Hematopoietic multipotent progenitor cell (in vitro differentiated cells): ENCODE data around the gene KLHL24. TPM values are rescaled to one million over a fixed set of nuclear protein-coding genes. Genes with fewer than 3 reads are reported as not detected.
"Not testable (repeated sequence)": the region's sequence is repeated elsewhere in the genome, so short reads cannot be mapped to it uniquely, and the experiment has no call there.

Experiments
- DNase-seq, 3 donors: peaks; one replicate each; pipeline ENCODE4 v3.0.0-alpha.2; 2011 to 2015; ENCODE audit warnings: low read depth in 2 of 3, low spot score in 2 of 3
- total RNA-seq: library from RNA; depleted of rRNA; stranded (reverse); fragments of >200 nt; gene quantifications from one replicate; pipeline ENCODE4 v1.2.3, GENCODE V29; 2012

The KLHL24 gene, protein sequence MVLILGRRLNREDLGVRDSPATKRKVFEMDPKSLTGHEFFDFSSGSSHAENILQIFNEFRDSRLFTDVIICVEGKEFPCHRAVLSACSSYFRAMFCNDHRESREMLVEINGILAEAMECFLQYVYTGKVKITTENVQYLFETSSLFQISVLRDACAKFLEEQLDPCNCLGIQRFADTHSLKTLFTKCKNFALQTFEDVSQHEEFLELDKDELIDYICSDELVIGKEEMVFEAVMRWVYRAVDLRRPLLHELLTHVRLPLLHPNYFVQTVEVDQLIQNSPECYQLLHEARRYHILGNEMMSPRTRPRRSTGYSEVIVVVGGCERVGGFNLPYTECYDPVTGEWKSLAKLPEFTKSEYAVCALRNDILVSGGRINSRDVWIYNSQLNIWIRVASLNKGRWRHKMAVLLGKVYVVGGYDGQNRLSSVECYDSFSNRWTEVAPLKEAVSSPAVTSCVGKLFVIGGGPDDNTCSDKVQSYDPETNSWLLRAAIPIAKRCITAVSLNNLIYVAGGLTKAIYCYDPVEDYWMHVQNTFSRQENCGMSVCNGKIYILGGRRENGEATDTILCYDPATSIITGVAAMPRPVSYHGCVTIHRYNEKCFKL
- total RNA-seq, result 65.2 TPM

DNA sequence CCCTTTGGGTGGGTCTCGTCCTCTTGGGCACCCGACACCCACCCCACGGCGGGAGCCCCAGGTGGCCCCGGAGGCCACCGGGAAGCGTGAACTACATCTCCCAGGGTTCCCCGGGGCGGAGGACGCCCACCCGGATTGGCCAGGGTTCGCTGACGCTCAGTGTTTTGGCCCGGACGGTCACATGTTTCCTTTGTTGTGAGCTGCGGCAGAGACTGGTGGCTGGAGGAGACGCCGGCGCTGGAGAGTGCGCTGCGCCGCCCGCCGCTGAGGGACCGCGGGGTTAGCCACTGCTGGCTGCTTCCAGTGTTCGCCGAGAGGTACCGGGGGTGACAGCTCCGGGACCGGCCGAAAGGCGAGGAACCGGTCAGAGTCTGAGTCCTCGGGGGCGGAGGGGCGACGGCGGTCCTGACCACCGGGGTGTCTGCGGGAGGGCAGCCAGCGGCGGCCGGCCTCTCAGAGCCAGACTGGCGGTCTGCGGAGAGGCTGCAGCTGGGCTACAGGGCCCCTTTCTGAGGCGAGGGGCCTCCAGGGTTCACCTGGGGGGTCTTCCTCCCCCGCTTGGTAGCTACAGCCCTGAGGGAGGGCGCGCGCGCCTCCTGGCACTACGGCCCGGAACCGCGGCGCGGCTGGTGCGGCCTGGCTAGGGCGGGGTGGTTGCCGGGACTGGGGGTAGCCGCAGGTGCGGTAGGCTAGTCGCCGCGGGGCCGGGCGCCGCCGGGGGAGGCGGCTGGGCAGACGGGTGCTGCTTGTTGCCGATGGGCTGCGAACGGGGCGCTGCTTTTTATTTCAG is at the start of gene KLHL24:
TSS of gene KLHL24 (plus strand) at position 193 of the 790 bp plus-strand sequence. CDS start 14,734 bp downstream, outside the sequence.
- peak; percentile 70 to 94 (median 88) for DNase-seq

DNA sequence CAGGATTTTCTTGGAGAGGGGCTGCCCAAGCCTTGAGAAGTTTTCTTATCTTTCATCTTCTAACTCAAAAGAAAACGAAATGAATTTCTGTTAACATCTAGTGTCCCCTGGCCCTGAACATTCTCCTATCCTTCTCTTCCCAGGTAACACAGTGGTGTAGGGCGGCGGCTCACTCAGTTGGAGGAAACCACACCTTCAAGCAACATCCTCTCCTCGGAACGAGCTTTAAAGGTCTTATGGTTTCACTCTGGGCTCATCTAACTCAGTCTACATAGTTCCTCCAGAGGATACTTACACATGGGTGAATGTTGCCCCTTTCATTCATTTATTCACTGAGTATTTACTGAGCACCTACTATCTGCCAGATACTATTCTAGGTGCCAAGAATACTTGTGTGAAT is 48.9 kb upstream of the KLHL24 start:
- DNase-seq, result no peak

DNA sequence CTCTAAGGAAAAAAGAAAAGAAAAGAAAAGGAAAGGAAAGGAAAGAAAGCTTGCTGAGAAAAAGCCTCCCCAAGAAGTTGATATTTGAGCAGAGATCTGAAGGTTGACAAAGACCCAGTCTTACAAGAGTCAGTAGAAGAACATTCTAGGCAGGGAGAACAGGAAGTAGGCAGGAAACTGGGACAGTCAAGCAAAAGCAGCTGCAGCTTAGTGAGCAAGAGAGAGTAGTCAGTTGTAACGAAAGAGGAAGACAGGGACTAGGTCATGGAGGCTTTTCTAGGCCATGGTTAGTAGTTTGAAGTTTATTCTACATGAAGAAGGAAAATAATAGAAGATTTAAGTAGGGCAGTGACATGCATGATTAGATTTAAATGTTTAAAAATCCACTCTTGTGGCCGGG is 48.1 kb upstream of the KLHL24 start:
- peak in 1 of 3 donors; percentile 71 for DNase-seq

DNA sequence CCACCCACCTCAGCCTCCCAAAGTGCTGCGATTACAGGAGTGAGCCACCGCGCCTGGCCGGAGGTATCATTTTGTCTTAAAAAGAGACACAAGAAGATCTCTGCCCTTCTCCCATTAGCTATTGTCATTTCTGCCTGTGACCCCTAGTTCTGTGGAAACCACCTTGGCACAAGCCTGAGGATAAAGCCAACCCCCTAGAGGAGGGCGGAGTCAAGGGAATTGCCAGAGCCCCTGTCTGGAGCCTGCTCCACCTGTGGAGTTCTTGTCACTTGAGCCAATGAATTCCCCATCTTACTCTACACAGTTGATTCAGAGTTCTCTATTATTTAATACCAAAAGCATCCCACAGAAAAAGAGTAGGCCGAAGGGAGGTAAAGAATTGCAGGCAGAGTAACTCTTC is 45.0 kb upstream of the KLHL24 start:
- no peak for DNase-seq

DNA sequence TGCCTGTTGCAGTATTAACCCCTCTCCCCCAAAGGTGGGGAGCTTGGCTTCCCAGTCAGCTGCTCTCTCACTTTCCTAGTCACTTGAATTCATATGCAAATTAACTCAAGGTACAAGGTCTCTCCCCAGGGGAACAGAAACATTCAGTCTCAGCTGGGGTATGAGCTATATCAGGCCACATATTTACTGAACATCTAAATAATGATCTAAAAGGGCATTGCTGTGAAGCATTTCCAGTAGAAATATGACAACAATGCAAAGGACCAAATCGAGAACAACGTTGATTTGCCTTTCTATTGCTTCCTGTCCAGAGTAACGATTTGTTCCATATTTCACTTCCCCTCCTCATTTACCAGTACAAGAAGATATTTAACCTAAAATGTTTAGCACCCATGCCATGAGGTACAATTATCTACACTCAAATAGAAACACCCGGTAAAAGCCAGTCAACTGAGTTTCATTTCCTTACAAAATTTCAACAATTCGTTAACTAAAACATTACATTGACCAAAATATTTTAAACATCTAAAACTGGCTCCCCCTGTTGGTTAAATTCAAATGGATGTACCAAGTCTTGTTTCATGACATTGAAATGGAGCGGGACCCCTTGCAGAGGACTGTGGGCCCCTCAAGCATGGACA is 43.4 kb upstream of the KLHL24 start:
- DNase-seq, result peak in 2 of 3 donors; percentile 28 to 54

DNA sequence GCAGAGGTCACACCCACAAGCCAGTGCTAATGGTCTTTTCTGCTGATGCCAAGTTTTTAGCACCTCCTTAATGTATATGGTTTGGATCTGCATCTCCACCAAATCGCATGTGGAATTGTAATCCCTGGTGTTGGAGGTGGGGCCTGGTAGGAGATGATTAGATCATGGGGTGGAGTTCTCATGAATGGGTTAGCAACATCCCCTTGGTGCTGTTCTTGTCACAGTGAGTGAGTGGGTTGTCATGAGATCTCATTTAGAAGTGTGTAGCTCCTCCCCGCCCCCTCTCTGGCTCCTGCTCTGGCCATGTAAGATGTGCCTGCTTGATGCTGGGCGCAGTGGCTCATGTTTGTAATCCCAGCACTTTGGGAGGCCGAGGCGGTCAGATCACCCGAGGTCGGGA is 42.6 kb upstream of the KLHL24 start:
- no peak for DNase-seq

DNA sequence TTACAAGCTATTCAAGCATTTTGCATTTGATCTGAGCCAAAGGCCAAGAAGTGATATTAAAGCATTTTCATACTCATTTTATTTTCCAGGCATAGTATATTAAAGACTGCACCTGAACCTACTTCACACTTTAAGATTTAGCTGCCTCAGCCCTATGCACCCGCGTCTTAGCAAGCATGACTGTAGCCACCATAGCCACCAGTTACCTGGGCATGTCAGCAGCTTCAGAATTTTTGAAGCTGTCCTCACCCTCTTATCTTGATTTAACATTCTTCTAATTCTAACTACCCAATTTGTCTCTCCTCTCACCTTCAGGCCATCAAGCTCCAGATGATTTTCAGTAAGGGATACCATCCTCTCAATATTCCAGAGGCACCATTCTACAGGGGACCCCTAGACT is 40.8 kb upstream of the KLHL24 start:
- DNase-seq, result no peak

DNA sequence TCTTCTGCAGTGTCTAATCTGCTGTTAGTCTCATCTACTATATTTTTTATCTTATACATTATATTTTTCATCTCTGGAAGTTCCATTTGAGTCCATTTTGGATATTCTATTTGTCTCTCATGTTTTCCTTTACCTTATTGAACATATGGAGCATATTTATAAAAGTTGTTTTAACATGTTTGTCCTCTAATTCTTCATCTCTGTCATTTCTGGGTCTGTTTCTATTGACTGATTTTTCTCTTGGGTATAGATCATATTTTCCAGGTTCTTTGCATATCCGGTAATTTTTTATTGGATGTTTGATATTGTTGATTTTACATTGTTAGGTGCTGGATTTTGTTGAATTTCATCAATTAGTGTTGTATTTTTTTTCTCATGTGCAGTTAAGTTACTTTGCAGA is 37.5 kb upstream of the KLHL24 start:
- DNase-seq, result no peak

DNA sequence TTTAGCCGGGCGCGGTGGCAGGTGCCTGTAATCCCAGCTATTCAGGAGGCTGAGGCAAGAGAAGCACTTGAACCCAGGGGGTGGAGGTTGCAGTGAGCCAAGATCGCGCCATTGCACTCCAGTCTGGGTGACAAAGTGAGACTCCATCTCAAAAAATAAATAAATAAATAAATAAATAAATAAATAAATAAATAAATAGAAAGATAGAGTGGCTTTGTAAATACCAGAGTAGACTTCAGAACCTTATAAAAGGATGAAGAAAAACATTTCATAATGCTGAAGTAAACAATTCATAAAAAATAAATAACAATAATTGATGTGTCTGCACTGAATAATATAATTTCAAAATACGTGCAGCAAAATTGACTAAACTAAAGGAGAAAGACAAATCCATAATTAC is 24.1 kb upstream of the KLHL24 start:
- not testable (repeated sequence) for DNase-seq

DNA sequence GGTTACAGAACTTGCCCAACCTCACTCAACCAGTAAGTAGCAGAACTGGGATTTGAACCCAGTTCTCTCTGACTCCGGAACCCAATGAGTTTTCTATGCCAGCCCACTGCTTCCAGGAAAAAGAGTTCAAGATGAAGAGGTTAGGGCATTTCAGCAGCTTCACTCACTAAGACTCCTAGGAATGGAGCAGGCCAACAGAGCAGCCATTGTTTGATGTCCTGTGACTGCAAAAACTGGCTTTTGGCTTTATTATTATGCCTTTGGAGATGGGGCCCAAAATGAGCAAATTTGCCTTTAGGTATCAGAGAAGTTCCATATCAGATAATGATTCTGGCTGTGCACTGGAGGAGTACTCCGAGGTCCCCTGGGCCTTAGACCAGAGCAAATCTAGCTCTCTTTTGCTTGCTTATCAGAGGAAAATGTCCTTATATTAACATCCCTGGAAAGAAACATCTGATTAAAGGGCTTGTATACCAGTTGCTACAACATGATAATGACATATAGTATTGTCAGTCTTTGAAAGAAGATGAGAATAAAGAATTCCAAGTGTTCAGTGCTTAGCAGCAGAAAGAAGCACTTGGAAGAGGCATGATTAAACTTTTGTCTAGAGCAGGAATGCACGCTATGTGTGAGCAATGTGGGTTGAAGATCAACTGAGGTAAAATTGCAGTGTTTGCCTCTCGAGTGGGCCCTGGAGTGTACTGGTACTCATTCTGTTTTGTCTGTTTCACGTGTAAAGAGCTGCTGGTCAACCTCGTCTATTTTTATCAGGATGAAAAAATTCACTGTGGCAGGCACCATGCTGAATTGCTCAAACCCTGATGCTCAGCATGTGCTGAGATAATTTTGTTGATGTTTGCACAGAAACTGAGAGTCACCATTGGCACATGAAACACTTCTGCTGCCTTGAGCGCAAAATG is 21.8 kb upstream of the KLHL24 start:
- DNase-seq, result no peak

DNA sequence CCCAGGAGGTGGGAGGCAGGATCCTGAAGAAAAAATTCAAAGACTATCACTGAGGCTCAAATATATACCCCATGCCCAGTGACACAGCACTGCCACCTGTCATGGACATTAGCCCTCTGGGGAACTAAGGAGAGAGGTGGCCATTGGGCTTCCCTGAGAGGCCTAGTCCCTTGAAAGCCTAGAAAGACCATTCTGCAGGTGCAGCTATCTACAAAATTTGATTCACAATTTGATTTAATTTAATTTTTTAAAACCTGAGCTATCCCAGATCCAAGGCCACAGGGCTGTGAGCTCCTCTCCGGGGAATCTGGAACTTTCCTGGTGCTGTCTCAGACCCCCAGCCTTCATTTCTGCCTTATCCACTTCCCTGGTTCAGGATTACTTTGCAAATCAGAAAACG is 16.9 kb upstream of the KLHL24 start:
- no peak for DNase-seq

DNA sequence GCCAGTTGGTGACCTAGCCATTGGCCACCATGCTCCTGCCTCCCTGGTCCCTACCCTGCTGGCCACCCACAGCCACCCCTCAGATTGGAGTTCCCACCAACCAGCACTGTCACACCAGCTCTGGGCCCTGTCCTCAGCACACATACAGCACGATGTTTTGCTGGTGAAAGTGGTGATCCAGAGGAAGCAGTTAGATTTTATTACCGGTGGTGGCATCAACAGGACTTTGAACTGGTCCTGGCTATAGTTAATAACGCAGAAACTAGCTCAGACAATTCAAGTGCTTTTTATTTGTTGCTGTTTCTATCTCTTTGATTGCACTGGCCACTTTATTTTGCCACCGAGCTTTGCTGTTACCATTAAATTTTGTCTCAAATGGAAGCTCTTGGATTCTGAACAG is 16.4 kb upstream of the KLHL24 start:
- no peak for DNase-seq

DNA sequence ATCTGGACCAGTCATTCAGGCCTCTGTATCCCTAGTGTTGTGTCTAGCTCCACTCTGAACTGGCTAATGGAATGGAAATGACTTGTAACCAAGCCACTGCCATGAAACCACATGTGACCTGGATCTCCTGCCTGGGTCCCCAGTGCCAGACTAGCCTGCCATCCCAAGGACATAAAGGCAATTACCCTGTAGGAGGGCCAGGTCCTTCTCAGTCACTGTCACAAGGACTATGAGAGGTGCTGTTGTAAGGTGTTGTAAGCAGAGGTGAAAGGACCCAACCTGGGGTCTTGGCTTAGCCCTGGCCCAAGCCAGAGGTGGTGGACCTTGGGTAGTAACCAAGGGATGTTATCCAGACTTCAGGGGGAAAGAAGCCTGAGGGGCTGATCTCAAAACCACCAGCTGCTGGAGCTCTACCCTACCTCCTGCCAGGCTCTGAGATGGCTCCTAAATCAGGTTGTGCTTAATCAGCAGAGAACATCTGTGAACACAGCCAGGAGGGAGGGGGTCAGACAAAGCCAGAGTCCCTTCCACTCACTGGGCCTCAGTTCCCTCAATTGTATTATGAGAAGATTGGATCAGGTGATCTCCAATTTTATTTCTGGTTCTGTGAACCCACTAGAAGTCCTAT is 15.7 kb upstream of the KLHL24 start:
- DNase-seq, result no peak

DNA sequence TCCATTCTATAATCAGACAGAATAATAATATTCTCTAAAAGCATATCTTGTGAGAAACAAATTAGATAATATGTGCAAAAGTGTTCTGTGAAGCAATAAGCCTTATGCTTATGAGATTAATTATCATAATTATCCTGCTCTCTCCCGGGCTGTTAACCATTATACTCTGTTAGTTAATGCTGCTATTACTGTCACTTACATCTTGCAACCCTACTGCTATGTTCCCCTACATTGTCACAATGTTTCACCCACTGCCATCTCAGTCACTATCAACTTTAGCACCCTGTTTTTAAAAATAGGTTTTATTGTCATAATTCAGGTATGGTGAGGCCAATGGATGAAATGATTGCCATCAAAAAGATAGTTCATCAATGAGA is 15.2 kb upstream of the KLHL24 start:
- DNase-seq, result no peak

DNA sequence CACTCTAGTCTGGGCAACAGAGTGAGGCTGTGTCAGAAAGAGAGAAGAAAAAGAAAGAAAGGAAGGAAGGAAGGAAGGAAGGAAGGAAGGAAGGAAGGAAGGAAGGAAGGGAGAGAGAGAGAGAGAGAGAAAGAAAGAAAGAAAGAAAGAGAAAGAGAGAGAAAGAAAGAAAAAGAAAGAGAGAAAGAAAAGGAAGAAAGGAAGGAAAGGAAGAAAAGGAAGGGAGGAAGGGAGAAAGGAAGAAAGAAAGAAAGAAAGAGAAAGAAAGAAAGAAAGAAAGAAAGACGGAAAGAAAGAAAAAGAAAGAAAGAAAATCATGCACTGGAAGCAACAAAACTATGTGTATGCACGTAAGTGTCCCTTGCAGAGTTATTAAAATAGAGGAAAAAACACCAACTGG is 12.9 kb upstream of the KLHL24 start:
- DNase-seq, result not testable (repeated sequence)

DNA sequence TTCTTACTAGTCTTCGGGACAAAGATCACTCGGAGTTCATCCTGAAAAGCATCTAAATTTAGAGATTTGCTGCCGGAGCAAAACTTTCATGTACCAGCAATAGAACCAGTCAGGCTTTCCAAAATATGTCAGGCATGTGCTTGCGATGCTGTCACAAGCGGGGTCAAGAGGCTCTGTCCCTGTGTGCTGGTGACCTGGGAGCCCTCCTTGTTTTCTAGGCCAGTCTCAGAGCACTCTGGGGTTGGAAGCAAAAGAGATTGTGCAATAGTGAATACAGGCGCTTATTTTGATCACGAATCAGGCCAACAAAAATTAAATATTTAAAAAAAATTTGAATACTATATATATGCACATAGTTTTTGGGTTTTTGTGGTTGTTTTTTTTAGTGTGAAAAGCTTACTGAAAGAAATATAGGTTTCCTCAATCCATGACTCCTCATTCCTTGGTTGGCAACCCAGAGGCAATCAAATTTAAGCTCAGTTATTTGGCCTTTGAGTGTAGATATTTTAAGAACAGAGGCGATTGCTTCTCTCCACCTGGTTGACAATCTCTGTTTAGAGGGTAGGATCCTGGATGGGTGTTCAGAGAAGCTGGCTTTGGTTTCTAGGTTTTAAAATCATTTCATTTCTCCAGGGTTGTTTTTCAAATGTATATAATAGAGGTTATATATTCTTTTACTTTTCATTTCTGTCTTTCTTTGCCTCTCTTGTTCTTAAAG is 8.4 kb upstream of the KLHL24 start:
- no peak for DNase-seq

DNA sequence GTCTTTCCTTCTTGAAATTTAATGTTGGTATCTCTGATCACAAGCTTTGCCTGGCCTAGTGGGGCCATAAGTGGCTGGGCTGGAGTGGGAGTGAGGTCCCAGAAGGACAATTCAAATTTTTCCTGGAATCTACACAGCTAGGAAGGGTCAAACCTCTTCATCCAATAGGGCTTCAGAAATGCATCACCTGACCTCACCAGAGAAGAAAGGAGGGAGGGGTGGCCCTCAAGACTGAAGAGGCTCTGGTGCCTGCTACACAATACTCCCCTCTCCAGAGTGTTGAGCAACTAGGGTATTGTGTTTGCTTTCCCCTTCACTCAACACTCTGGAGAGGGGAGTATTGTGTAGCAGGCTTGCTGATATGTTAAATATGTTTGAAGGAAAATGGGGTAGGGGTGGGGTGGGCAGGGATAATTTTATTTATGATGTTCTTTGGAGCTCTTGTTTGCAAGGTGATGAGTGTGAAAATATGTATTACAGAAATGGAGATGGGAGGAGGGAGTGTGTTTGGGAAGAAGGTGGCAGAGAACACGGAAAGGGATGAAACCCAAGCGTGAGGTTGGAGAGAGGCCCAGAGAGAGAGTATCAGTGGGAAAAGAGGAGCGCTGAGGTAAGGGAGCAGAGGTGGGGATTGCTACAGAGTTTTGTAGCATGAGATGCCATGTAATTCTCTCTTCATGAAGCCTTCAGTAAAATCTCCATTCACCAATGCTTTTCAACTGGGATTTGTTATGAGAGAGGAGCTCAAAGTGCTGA is 5.7 kb upstream of the KLHL24 start:
- DNase-seq, result no peak

DNA sequence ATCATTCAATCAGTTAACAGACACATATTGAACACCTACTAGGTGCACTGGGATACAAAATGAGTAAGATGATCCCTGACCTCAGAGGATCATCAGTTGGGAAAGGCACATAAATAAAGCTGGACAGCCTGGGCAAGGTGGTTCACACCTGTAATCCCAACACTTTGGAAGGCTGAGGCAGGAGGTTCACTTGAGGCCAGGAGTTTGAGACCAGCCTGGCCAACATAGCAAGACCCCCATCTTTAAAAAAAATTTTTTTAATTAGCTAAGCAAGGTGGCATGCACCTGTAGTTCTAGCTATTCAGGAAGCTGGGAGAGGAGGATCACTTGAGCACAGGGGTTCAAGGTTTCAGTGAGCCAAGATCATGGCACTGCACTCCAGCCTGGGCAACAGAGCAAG is 3.7 kb upstream of the KLHL24 start:
- DNase-seq, result no peak
